Hematopoietic multipotent progenitor cell treated with erythropoietin and hydrocortisone succinate and interleukin-3 and kit ligand, for 17 days (in vitro differentiated cells): ENCODE data around the gene SBSN.
"Not testable (repeated sequence)": the region's sequence is repeated elsewhere in the genome, so short reads cannot be mapped to it uniquely, and the experiment has no call there.

ENCODE experiments used
- DNase-seq: peaks from one replicate; pipeline ENCODE4 v3.0.0-alpha.2; 2015; ENCODE audit warnings: low spot score

SBSN gene

GRCh38 chr19:35507561-35507960 lies 20.6 kb downstream of the SBSN start:
- DNase-seq, result no peak

- DNase-seq, result no peak
These were observed 22.1 kb downstream of the SBSN start for GRCh38 chr19:35506011-35506410.

GRCh38 chr19:35502751-35503150 lies 25.4 kb downstream of the SBSN start:
- DNase-seq, result no peak

- no peak for DNase-seq
These were observed 26.4 kb downstream of the SBSN start for GRCh38 chr19:35501684-35502083.

- DNase-seq, result no peak
These were observed 27.5 kb downstream of the SBSN start for GRCh38 chr19:35500611-35501010.

- no peak for DNase-seq
These were observed 29.1 kb downstream of the SBSN start for GRCh38 chr19:35498984-35499527.

GRCh38 chr19:35498220-35498619 lies 29.9 kb downstream of the SBSN start:
- no peak for DNase-seq

GRCh38 chr19:35497406-35497805 lies 30.7 kb downstream of the SBSN start:
- DNase-seq, result no peak

- DNase-seq, result peak; percentile 35
These were observed 32.7 kb downstream of the SBSN start for GRCh38 chr19:35495107-35496064.

- DNase-seq, result no peak
These were observed 34.1 kb downstream of the SBSN start for GRCh38 chr19:35493971-35494370.

GRCh38 chr19:35491836-35492360 lies 36.2 kb downstream of the SBSN start:
- no peak for DNase-seq

GRCh38 chr19:35490364-35490763 lies 37.7 kb downstream of the SBSN start, which contains the start of gene KRTDAP:
Gene KRTDAP, minus strand, starts transcription at chr19:35490464. Its CDS starts 22 bp downstream, at chr19:35490442.
- DNase-seq, result no peak

- DNase-seq, result no peak
These were observed 39.4 kb downstream of the SBSN start for GRCh38 chr19:35488677-35489076.

- DNase-seq, result no peak
These were observed 40.4 kb downstream of the SBSN start for GRCh38 chr19:35487656-35488182.

GRCh38 chr19:35486268-35486708 lies 41.8 kb downstream of the SBSN start:
- no peak for DNase-seq

- no peak for DNase-seq
These were observed 43.7 kb downstream of the SBSN start for GRCh38 chr19:35484252-35485036.

- DNase-seq, result no peak
These were observed 45.0 kb downstream of the SBSN start for GRCh38 chr19:35483089-35483488.

GRCh38 chr19:35478794-35479677 lies 49.1 kb downstream of the SBSN start:
- DNase-seq, result no peak

GRCh38 chr19:35476149-35476548 lies 52.0 kb downstream of the SBSN start:
- DNase-seq, result no peak

GRCh38 chr19:35474594-35474993 lies 53.5 kb downstream of the SBSN start:
- DNase-seq, result not testable (repeated sequence)

- DNase-seq, result no peak
These were observed 54.0 kb downstream of the SBSN start for GRCh38 chr19:35474104-35474503.
